Heart right ventricle (tissue), 16 donors: ENCODE measurements around the gene SPNS3. TPM values are rescaled to one million over a fixed set of nuclear protein-coding genes. Genes with fewer than 3 reads are reported as not detected.

Experiments used
- ATAC-seq, 8 donors: fragments of 200-7000 bp; cut with Tn5 transposase; one replicate each; pipeline ENCODE4 v1.9.1; 2020; ENCODE audit warnings: mild to moderate bottlenecking in 8 of 8, moderate library complexity in 8 of 8, moderate number of reproducible peaks in 1 of 8
- DNase-seq, 2 donors: peaks; one replicate each; pipeline ENCODE4 v3.0.0-alpha.2; 2020
- H3K27ac ChIP-seq, 10 donors: fragments of 200-600 bp; sonication (generic) in 2 of 10; one replicate each; pipeline versions ENCODE4 v1.5.0 to v1.8.0; 2020 to 2022; ENCODE audit warnings: mild to moderate bottlenecking in 3 of 10
- H3K27me3 ChIP-seq, 7 donors: fragments of 200-600 bp; one replicate each; pipeline ENCODE4 v1.8.0; 2021 to 2022; ENCODE audit warnings: mild to moderate bottlenecking in 2 of 7
- H3K36me3 ChIP-seq, 9 donors: fragments of 200-600 bp; sonication (generic) in 1 of 9; one replicate each; pipeline versions ENCODE4 v1.5.0 to v1.8.0; 2020 to 2022; ENCODE audit warnings: mild to moderate bottlenecking in 2 of 9
- H3K4me1 ChIP-seq, 9 donors: fragments of 200-600 bp; sonication (generic) in 1 of 9; one replicate each; pipeline versions ENCODE4 v1.5.0 to v1.8.0; 2020 to 2022; ENCODE audit warnings: mild to moderate bottlenecking in 4 of 9
- H3K4me3 ChIP-seq, 10 donors: fragments of 200-600 bp; sonication (generic) in 2 of 10; one replicate each; pipeline versions ENCODE4 v1.5.0 to v1.8.0; 2020 to 2022; ENCODE audit warnings: mild to moderate bottlenecking in 7 of 10, moderate library complexity in 2 of 10
- H3K9me3 ChIP-seq, 11 donors: fragments of 200-600 bp in 10 of 11; sonication (generic) in 2 of 11; one replicate each; pipeline versions ENCODE4 v1.5.0 to v1.8.0; 2013 to 2022; ENCODE audit warnings: mild to moderate bottlenecking in 2 of 11, control low read depth in 1 of 11, moderate library complexity in 1 of 11
- WGBS, 2 donors: extraction: QIAGEN DNeasy Blood & Tissue Kit; methylation state at CpG; one replicate each; pipeline ENCODE4 v1.1.7; 2013; ENCODE audit warnings: inconsistent platforms in 1 of 2; 5-methylcytosine and 5-hydroxymethylcytosine counted together
- intact Hi-C, 10 donors: fragments of 100-400 bp; cut with DNase I; formaldehyde crosslinking; loops; one replicate each; pipeline versions ENCODE4 v1.11.1 to v1.14.2; 2022
- polyA plus RNA-seq, 2 donors: library from polyadenylated mRNA; stranded (reverse); fragments of 200-250 nt; gene quantifications; one replicate each; pipeline ENCODE4 v1.2.3, GENCODE V29; 2013
- total RNA-seq, 10 donors: library from RNA; stranded (reverse); fragmentation: NEBNext Ultra II Directional in 3 of 10; extraction: Animal tissue kit (Norgen Biotek cat#: 25700) in 3 of 10; gene quantifications; one replicate each; pipeline versions ENCODE4 v1.2.1 to v1.2.4, GENCODE V29; 2021 to 2023
- TF ChIP-seq, protein P1 (sequence below), 9 donors: fragments of 200-600 bp; sonication (generic) in 2 of 9; IDR thresholded peaks; one replicate each; pipeline versions ENCODE4 v1.5.0 to v1.8.0; 2021 to 2022; ENCODE audit warnings: antibody characterized with exemption in 9 of 9, mild to moderate bottlenecking in 5 of 9, moderate library complexity in 1 of 9
- donor health status: Arrhythmogenic right ventricular cardiomyopathy.
- donor health status: ischemic (EF 13 %, LVEDD 7.1; RV severe dilation, severe dysfunction).
- donor health status: healthy with polysubstance abuse.
- donor health status: DM: no; HTN: yes; CAD: no.
- donor health status: DM: no; HTN: no; CAD: no.
- donor health status: ischemic (EF 25% LVEDD 6.9; RV normal size, moderate dysfunction).
- donor health status: ischemic (EF 25% LVEDD 5.7; RV mildly dilated, moderate dysfunction).
- donor health status: healthy.
- donor health status: DM: yes; HTN: yes; CAD: no.
- donor health status: Ischemic cardiomyopathy.
- donor health status: ischemic (EF 35%, LVEDD 5.7; RV mildly dilated, moderate dysfunction).
- donor health status: nonischemic (EF 11% LVEDD 7.7; RV severe dilation, severe dysfunction).
- donor health status: DM: yes; HTN: yes; CAD: no.
- donor health status: PGD.
- donor health status: ischemic (EF 29% LVEDD 5.4; RV normal size, mild dysfunction).
- donor health status: nonischemic (EF 23%, LVEDD 6.1; RV moderate dilation, normal function).

Gene SPNS3
- total and polyA plus RNA-seq, 12 donors = 0.13 to 4.2 (median 0.89) TPM; not detected in 1

DNA sequence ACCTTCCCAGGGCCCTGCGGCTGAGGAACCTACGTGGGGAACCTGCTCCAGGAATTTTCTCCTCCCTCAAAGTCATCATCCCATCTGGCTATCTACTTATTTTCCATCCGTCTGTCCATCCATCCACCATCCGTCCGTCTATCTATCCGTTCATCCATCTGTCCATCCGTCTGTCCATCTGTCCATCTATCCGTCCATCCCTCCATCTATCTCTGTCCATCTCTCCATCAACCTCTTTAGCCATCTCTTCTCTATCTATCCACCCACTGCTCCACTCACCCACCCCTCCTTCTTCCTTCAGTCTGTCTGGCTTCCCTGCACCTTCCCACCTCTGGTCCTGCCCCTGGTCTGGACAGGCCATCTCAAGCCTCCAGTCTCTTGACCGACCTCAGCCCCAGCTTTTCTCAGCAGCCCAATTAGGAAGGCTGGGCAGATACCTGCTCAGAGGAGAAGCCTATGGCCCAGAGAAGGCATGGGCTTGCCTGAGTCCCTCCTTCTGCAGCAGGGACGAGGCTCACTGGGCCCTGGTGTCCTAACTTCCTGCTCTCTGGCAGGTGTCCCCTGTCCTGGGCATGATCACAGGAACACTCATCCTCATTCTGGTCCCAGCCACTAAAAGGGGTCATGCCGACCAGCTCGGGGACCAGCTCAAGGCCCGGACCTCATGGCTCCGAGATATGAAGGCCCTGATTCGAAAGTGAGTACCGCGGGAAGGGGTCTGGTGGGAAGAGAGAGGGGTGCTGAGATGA, 98.4 kb downstream of the SPNS3 start:
- peaks cover 0 to 4% (median 0%) of the 10 kb centered on the region in 9 donors for H3K36me3 ChIP-seq
- 83 to 89% methylated on average over 17 of the region's 17 CpGs for WGBS, 2 donors
- DNase-seq (no peak), ATAC-seq (no peak)
- no peak overlapping the region for H3K4me3 ChIP-seq
- H3K9me3 ChIP-seq = no peaks in the 10 kb centered on the region
- no peaks in the 10 kb centered on the region for H3K27me3 ChIP-seq
- TF ChIP-seq, protein P1, sequence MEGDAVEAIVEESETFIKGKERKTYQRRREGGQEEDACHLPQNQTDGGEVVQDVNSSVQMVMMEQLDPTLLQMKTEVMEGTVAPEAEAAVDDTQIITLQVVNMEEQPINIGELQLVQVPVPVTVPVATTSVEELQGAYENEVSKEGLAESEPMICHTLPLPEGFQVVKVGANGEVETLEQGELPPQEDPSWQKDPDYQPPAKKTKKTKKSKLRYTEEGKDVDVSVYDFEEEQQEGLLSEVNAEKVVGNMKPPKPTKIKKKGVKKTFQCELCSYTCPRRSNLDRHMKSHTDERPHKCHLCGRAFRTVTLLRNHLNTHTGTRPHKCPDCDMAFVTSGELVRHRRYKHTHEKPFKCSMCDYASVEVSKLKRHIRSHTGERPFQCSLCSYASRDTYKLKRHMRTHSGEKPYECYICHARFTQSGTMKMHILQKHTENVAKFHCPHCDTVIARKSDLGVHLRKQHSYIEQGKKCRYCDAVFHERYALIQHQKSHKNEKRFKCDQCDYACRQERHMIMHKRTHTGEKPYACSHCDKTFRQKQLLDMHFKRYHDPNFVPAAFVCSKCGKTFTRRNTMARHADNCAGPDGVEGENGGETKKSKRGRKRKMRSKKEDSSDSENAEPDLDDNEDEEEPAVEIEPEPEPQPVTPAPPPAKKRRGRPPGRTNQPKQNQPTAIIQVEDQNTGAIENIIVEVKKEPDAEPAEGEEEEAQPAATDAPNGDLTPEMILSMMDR (IDR thresholded peaks at IDR 0.05) = no peak
- intact Hi-C loops = loop anchor here in 2 of 10 donors (10.0 kb wide), 1 partner anchor 107 kb away; no protein-coding TSS in a partner anchor
- peak overlapping the region in 8 of 10 donors; percentile 56 to 88 (median 72) for H3K27ac ChIP-seq
- H3K4me1 ChIP-seq = peaks cover 17 to 96% (median 77%) of the 10 kb centered on the region in 9 donors

DNA sequence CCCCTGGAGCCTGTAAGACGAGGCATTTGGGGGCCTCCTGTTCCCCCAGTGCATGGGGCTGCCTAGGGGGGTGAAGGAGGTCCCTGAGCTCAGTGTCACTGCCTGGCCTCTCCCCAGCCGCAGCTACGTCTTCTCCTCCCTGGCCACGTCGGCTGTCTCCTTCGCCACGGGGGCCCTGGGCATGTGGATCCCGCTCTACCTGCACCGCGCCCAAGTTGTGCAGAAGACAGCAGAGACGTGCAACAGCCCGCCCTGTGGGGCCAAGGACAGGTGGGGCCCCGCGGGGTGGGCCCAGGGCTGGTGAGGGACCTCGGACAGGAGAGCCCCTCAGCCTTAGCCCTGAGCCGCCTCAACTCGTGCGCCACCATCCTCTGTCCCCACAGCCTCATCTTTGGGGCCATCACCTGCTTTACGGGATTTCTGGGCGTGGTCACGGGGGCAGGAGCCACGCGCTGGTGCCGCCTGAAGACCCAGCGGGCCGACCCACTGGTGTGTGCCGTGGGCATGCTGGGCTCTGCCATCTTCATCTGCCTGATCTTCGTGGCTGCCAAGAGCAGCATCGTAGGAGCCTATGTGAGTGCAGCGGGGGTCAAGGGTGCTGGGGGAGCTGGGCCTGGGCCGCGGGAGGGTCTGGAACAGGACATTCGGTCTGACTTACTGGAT, 99.3 kb downstream of the SPNS3 start:
- WGBS, 2 donors = 91 to 92% methylated on average over 33 of the region's 33 CpGs
- no peak for DNase-seq
- H3K36me3 ChIP-seq = peaks cover 0 to 9% (median 0%) of the 10 kb centered on the region in 9 donors
- H3K27me3 ChIP-seq = no peaks in the 10 kb centered on the region
- TF ChIP-seq, protein P1 (IDR thresholded peaks at IDR 0.05) = no peak
- peak overlapping the region in 9 of 10 donors; percentile 41 to 88 (median 70) for H3K27ac ChIP-seq
- no peaks in the 10 kb centered on the region for H3K9me3 ChIP-seq
- H3K4me3 ChIP-seq = no peak overlapping the region
- intact Hi-C loops = loop anchor here in 2 of 10 donors (10.0 kb wide), 1 partner anchor 108 kb away; no protein-coding TSS in a partner anchor
- peaks cover 23 to 97% (median 81%) of the 10 kb centered on the region in 9 donors for H3K4me1 ChIP-seq
- no peak for ATAC-seq

DNA sequence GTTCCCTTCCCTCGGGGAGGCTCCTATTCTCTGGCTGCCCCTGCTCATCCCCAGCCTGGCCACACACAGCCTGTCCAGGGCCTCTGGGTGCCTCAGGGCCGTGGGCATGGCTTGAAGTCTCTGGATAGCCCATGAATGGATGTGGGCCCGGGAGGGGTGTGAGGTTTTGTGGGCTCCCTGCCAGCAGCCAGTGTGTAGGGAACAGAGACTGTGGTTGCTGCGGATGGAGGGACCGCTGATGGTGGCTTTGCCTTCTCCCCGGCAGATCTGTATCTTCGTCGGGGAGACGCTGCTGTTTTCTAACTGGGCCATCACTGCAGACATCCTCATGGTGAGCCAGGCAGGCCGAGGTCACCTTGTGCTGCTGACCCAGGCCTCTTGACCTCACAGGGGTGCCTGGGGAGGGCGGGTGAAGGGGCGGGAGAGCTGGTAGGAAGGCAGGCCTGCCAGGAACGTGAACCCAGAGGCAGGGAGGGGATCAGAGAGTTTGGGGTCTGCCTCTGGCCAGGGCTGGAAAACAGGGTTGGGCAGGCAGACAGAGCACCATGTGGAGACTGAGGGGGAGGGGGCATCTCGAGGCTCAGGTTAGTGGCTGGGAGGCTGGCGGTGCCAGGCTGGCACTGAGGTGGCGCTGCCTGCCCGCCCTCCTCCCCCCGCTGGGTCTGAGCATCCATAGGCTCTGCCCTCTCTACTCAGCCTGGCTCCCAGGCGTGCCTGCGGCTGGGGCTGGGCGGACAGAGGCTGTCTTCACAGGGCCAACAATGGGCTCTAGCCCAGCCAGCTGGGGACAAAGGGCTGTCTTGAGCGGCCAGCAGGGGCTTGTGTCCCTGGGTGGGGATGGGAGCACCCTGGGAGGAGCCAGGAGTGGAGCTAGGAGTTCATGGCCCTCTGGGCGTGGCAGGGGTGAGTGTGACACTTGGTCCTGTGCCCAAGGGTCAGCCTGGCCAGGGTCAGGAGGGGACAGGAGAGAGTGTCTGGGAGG, 100.1 kb downstream of the SPNS3 start:
- H3K9me3 ChIP-seq = no peaks in the 10 kb centered on the region
- TF ChIP-seq, protein P1 (IDR thresholded peaks at IDR 0.05) = peak in 1 of 9 donors; percentile 15
- H3K4me3 ChIP-seq = no peak overlapping the region
- H3K36me3 ChIP-seq = peaks cover 0 to 16% (median 0%) of the 10 kb centered on the region in 9 donors
- intact Hi-C loops = loop anchor here in 2 of 10 donors (10.0 kb wide), 1 partner anchor 109 kb away; no protein-coding TSS in a partner anchor
- DNase-seq (peak in 1 of 2 donors; percentile 49), ATAC-seq (peak in 6 of 8 donors; percentile 7 to 16 (median 11))
- WGBS, 2 donors = 65 to 70% methylated on average over 23 of the region's 23 CpGs
- H3K27me3 ChIP-seq = no peaks in the 10 kb centered on the region
- H3K27ac ChIP-seq = peak overlapping the region in 9 of 10 donors; percentile 41 to 88 (median 64)
- peaks cover 27 to 100% (median 86%) of the 10 kb centered on the region in 9 donors for H3K4me1 ChIP-seq
